ENCODE measurements around the gene LAMA2.

GRCh38 chr6:128836761-128837160, 46.2 kb upstream of the LAMA2 start:
- TF ChIP-seq CTCF (IDR thresholded peaks at IDR 0.05) (no peak), POLR2A (IDR thresholded peaks at IDR 0.05) (no peak)

Data from suprapubic skin (tissue), 3 donors.